ENCODE measurements around the gene ETFB.

DNA sequence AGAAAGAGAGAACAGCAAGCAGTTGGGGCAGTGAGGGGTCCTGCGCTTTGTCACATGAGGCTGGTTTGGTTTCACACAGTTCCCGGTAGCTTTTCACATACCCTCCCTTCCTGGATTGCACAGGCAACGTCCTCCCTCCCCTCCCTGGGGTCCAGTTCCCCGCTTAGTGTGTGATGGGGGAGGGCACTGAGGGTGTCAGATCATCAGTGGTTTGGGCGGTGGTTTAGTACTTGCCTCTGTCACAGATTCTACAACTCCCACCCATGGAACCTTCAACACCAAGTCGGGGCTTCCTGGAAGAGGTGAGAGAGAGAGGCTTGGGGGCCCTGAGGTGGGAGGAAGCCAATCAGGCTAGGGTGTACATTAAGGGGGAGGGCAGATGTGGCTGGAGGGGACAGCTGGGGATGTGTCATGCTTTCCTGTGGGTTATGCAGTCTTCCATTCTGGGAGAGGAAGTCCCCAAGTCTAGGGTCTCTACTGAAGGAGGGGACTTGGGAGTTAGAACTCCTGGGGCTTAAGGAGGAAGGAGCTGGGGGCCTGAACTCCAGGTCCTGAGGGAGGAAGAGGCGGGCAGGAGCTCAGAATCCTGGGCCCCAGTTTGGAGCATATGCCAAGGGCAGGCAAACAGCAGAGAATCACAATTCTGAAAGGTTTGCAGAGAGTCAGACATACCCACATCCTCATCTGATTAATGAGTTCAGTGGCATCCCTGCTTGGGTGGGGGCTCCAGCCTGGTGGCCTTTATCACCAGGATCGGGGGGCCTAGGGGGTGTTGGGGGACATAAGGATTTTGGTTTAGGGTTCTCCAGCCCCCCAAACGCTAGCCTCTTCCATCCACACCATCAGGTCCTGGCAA lies 6.7 kb upstream of the ETFB start, which contains the start of gene NKG7:
- TF ChIP-seq, protein P1, sequence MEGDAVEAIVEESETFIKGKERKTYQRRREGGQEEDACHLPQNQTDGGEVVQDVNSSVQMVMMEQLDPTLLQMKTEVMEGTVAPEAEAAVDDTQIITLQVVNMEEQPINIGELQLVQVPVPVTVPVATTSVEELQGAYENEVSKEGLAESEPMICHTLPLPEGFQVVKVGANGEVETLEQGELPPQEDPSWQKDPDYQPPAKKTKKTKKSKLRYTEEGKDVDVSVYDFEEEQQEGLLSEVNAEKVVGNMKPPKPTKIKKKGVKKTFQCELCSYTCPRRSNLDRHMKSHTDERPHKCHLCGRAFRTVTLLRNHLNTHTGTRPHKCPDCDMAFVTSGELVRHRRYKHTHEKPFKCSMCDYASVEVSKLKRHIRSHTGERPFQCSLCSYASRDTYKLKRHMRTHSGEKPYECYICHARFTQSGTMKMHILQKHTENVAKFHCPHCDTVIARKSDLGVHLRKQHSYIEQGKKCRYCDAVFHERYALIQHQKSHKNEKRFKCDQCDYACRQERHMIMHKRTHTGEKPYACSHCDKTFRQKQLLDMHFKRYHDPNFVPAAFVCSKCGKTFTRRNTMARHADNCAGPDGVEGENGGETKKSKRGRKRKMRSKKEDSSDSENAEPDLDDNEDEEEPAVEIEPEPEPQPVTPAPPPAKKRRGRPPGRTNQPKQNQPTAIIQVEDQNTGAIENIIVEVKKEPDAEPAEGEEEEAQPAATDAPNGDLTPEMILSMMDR (IDR thresholded peaks at IDR 0.05; ENCODE audit: low read depth, low read length, missing input control): no peak
- TF ChIP-seq TAF1 (conservative IDR thresholded peaks at IDR 0.05) (no peak), SP1 (IDR thresholded peaks at IDR 0.05) (no peak), JUND (IDR thresholded peaks at IDR 0.05) (no peak), RAD21 (IDR thresholded peaks at IDR 0.05) (no peak), YY1 (IDR thresholded peaks at IDR 0.05) (no peak), REST (IDR thresholded peaks at IDR 0.05) (no peak), RXRA (IDR thresholded peaks at IDR 0.05) (no peak), HNF4G (IDR thresholded peaks at IDR 0.05) (no peak), MAX (IDR thresholded peaks at IDR 0.05) (no peak), GABPA (IDR thresholded peaks at IDR 0.05 in 1 of 2, conservative IDR thresholded peaks at IDR 0.05 in 1 of 2) (no peak), FOXA1 (IDR thresholded peaks at IDR 0.05) (no peak), EGR1 (IDR thresholded peaks at IDR 0.05; ENCODE audit: low read depth in 2 of 2) (no peak)
- TF ChIP-seq, protein P2, sequence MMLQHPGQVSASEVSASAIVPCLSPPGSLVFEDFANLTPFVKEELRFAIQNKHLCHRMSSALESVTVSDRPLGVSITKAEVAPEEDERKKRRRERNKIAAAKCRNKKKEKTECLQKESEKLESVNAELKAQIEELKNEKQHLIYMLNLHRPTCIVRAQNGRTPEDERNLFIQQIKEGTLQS (IDR thresholded peaks at IDR 0.05): no peak

Data from liver (tissue), 3 donors.